Measurements from ENCODE around the gene PTGR2. TPM values are rescaled to one million over a fixed set of nuclear protein-coding genes. Genes with fewer than 3 reads are reported as not detected.

Gene PTGR2
- total and polyA plus RNA-seq, 2 donors (not counting 3 experiments of a cell fraction or from before 2014, with no cell fraction given) = 1.1 to 5.6 TPM

DNA sequence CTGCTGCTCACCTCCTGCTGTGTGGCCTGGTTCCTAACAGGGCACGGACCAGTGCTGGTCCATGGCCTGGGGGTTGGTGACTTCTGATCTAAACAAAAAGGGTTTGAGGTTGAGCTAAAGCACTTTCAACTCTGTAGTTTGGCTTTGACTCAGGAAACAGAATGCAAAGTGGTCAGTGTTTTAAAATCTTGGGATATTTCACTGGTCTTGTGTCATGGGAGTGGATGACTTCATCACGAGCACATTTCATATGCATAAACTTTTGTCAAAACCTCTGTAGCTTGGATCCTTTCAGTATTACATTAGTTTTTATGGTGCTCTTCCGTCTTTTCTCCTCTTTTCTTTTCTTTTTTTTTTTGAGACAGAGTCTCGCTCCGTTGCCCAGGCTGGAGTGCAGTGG lies 72.7 kb downstream of the PTGR2 start:
- BruUV-seq (replicated peaks) = no TSS peak
- H2AFZ ChIP-seq (ENCODE audit: low read depth, low read length) = no peak overlapping the region
- H3K9ac ChIP-seq (replicated peaks; ENCODE audit: extremely low read depth, insufficient read depth, low read length) = no peak overlapping the region
- ChIA-PET POLR2A (no interaction called here), CTCF (interaction anchor here (1.7 kb wide), 1 partner anchor 12 kb away, joined by 7 read pairs; no protein-coding TSS in a partner anchor)
- H3K4me1 ChIP-seq (ENCODE audit: control insufficient read depth, extremely low read depth, insufficient read depth, low read length) = no peaks in the 10 kb centered on the region
- H4K20me1 ChIP-seq (replicated peaks; ENCODE audit: control insufficient read depth, extremely low read depth, insufficient read depth, low read length) = no peaks in the 10 kb centered on the region
- H3K9me1 ChIP-seq (replicated peaks; ENCODE audit: control insufficient read depth, extremely low read depth, insufficient read depth, low read length) = no peaks in the 10 kb centered on the region
- H3K4me3 ChIP-seq (replicated peaks in 1 of 3; ENCODE audit: insufficient read depth in 1 of 3, low read depth in 1 of 3, low read length in 3 of 3) = no peak overlapping the region
- H3K27me3 ChIP-seq (ENCODE audit: control insufficient read depth in 2 of 2, insufficient read depth in 2 of 2, low read length in 2 of 2) = no peaks in the 10 kb centered on the region
- no peak overlapping the region for H3K27ac ChIP-seq (ENCODE audit: insufficient read depth, low read depth, low read length)
- peaks cover 25 to 31% of the 10 kb centered on the region in 2 experiments for H3K36me3 ChIP-seq (ENCODE audit: control insufficient read depth in 2 of 2, extremely low read depth in 1 of 2, insufficient read depth in 2 of 2, low read length in 2 of 2)
- H3K4me2 ChIP-seq (ENCODE audit: insufficient read depth, low read length) = no peak overlapping the region
- DNase-seq (ENCODE audit: low read depth, low spot score) (no peak), FAIRE-seq (no peak)
- no peak for TF ChIP-seq EZH2 (IDR thresholded peaks at IDR 0.05; ENCODE audit: borderline replicate concordance, low read depth, low read length, severe bottlenecking)
- no peak for TF ChIP-seq JUN (IDR thresholded peaks at IDR 0.05; ENCODE audit: borderline replicate concordance, insufficient read depth, insufficient read length, low read depth)
- dilution Hi-C loops (cut with MboI; ENCODE audit: extremely low pct_ligation_motif_present, low sequenced_read_pairs) = no loop called here
- H3K79me2 ChIP-seq (ENCODE audit: control insufficient read depth, insufficient read depth, low read length) = no peaks in the 10 kb centered on the region
- no peaks in the 10 kb centered on the region for H3K9me3 ChIP-seq (replicated peaks; ENCODE audit: control insufficient read depth, insufficient read depth, low read length)
- intact Hi-C loops (cut with micrococcal nuclease) = no loop called here

Small RNAs within 50 kb of the gene (small RNA-seq; reads per million reads assigned to genes)
- gene AC005520.4 (ENCODE audit: insufficient read depth, insufficient read length, low read depth, low replicate concordance) = not detected
- gene RF00019 (ENCODE audit: insufficient read depth, insufficient read length, low read depth, low replicate concordance) = not detected

Other genes with a start within 250 kb of the PTGR2 start
- not detected in 2 replicates for gene ACOT6, start 239.3 kb upstream of the PTGR2 start, total RNA-seq
- gene ACOT6, start 239.3 kb upstream of the PTGR2 start, polyA plus RNA-seq = not detected in 2 replicates
- gene DNAL1, start 206.8 kb upstream of the PTGR2 start, total RNA-seq = 14.1 and 15.3 TPM in 2 replicates
- 2.1 and 2.4 TPM in 2 replicates for gene DNAL1, start 206.8 kb upstream of the PTGR2 start, polyA plus RNA-seq
- 82.4 and 82.6 TPM in 2 replicates for gene PNMA1, start 137.4 kb upstream of the PTGR2 start, total RNA-seq
- gene PNMA1, start 137.4 kb upstream of the PTGR2 start, polyA plus RNA-seq = 25.8 and 29.8 TPM in 2 replicates
- 39.2 and 45.0 TPM in 2 replicates for gene ZNF410, start 35.0 kb downstream of the PTGR2 start, total RNA-seq
- 18.8 and 21.8 TPM in 2 replicates for gene ZNF410, start 35.0 kb downstream of the PTGR2 start, polyA plus RNA-seq
- 3.1 and 3.3 TPM in 2 replicates for gene FAM161B, start 98.3 kb downstream of the PTGR2 start, total RNA-seq
- 1.4 and 1.6 TPM in 2 replicates for gene FAM161B, start 98.3 kb downstream of the PTGR2 start, polyA plus RNA-seq
- 20.3 and 20.7 TPM in 2 replicates for gene COQ6, start 98.5 kb downstream of the PTGR2 start, total RNA-seq
- gene COQ6, start 98.5 kb downstream of the PTGR2 start, polyA plus RNA-seq = 34.7 and 35.3 TPM in 2 replicates
- 13.0 and 14.7 TPM in 2 replicates for gene ENTPD5, start 167.5 kb downstream of the PTGR2 start, total RNA-seq
- 8.4 TPM in 2 replicates for gene ENTPD5, start 167.5 kb downstream of the PTGR2 start, polyA plus RNA-seq
- 2.2 and 2.3 TPM in 2 replicates for gene BBOF1, start 167.5 kb downstream of the PTGR2 start, total RNA-seq
- gene BBOF1, start 167.5 kb downstream of the PTGR2 start, polyA plus RNA-seq = 0.54 and 0.63 TPM in 2 replicates
- gene ALDH6A1, start 232.6 kb downstream of the PTGR2 start, total RNA-seq = 7.3 and 10.2 TPM in 2 replicates
- gene ALDH6A1, start 232.6 kb downstream of the PTGR2 start, polyA plus RNA-seq = 5.1 and 5.2 TPM in 2 replicates
- gene LIN52, start 233.1 kb downstream of the PTGR2 start, total RNA-seq = 9.7 and 10.5 TPM in 2 replicates
- 4.8 and 6.6 TPM in 2 replicates for gene LIN52, start 233.1 kb downstream of the PTGR2 start, polyA plus RNA-seq

Measured in endothelial cell of umbilical vein (primary cell).